Loucy (cell line): ENCODE measurements around the gene PLA2G2F.

Experiments used
- H2AFZ ChIP-seq: fragments of 200-600 bp; sonication (generic); 2 replicates; pipeline ENCODE4 v1.6.0; 2016; ENCODE audit warnings: antibody characterized with exemption, mild to moderate bottlenecking, low read length, moderate library complexity
- H3F3A ChIP-seq: fragments of 200-600 bp; 2 replicates; pipeline ENCODE4 v1.6.0; 2016; ENCODE audit warnings: antibody characterized with exemption, low read depth, mild to moderate bottlenecking
- H3K27me3 ChIP-seq: fragments of 200-600 bp; sonication (generic); 2 replicates; pipeline ENCODE4 v1.6.1; 2014; ENCODE audit warnings: low read length, mild to moderate bottlenecking; ENCODE audit not compliant: insufficient read depth, poor library complexity, severe bottlenecking
- H3K36me3 ChIP-seq: fragments of 200-600 bp; sonication (generic); 2 replicates; pipeline ENCODE4 v1.6.1; 2016; ENCODE audit warnings: low read length; ENCODE audit not compliant: insufficient read depth
- H3K4me1 ChIP-seq: fragments of 200-600 bp; sonication (generic); 2 replicates; pipeline ENCODE4 v1.5.1; 2014; ENCODE audit warnings: low read length, mild to moderate bottlenecking; ENCODE audit not compliant: insufficient read depth, poor library complexity, severe bottlenecking
- H3K4me2 ChIP-seq: fragments of 200-600 bp; sonication (generic); 2 replicates; pipeline ENCODE4 v1.6.0; 2014; ENCODE audit warnings: antibody characterized with exemption, low read length, low read depth, mild to moderate bottlenecking; ENCODE audit not compliant: poor library complexity, severe bottlenecking
- H3K4me3 ChIP-seq: fragments of 200-600 bp; sonication (generic); 2 replicates; pipeline ENCODE4 v1.5.1; 2014; ENCODE audit warnings: low read length, mild to moderate bottlenecking, mixed read lengths; ENCODE audit not compliant: poor library complexity, severe bottlenecking
- H3K79me2 ChIP-seq: fragments of 200-600 bp; sonication (generic); 2 replicates; pipeline ENCODE4 v1.6.1; 2014; ENCODE audit warnings: low read length; ENCODE audit not compliant: insufficient read depth
- H3K9ac ChIP-seq: fragments of 200-600 bp; sonication (generic); 2 replicates; pipeline ENCODE4 v1.6.0; 2014; ENCODE audit warnings: mild to moderate bottlenecking, low read depth, low read length, moderate library complexity; ENCODE audit not compliant: poor library complexity, severe bottlenecking
- H3K9me2 ChIP-seq: fragments of 200-600 bp; sonication (generic); replicated peaks from 2 replicates; pipeline ENCODE4 v1.6.1; 2016; ENCODE audit warnings: low read depth, low read length, mixed read lengths
- H3K9me3 ChIP-seq: fragments of 200-600 bp; sonication (generic); 2 replicates; pipeline ENCODE4 v1.6.1; 2014; ENCODE audit warnings: mild to moderate bottlenecking, antibody characterized with exemption, low read length, low read depth; ENCODE audit not compliant: insufficient read depth
- H4K20me1 ChIP-seq: fragments of 200-600 bp; sonication (generic); 2 replicates; pipeline ENCODE4 v1.6.0; 2014; ENCODE audit warnings: antibody characterized with exemption, low read length, mild to moderate bottlenecking; ENCODE audit not compliant: insufficient read depth, poor library complexity, severe bottlenecking
- CTCF ChIP-seq: fragments of 200-600 bp; sonication (generic); conservative IDR thresholded peaks from 2 replicates; pipeline ENCODE4 v1.5.1; 2014; ENCODE audit warnings: mild to moderate bottlenecking, antibody characterized with exemption, low read length
- EZH2phosphoT487 ChIP-seq: fragments of 200-600 bp; IDR thresholded peaks from 2 replicates; pipeline ENCODE4 v1.6.1; 2018; ENCODE audit warnings: antibody characterized with exemption, mild to moderate bottlenecking, moderate library complexity, borderline replicate concordance

The PLA2G2F gene

GRCh38 chr1:20137604-20138003, 1.5 kb upstream of the PLA2G2F start:
- Histone ChIP-seq H3K27me3 (no peaks in the 10 kb centered on the region), H4K20me1 (no peaks in the 10 kb centered on the region), H2AFZ (no peak overlapping the region), H3F3A (no peaks in the 10 kb centered on the region), H3K79me2 (no peaks in the 10 kb centered on the region), H3K9me3 (no peaks in the 10 kb centered on the region), H3K4me3 (no peak overlapping the region), H3K9me2 (no peaks in the 10 kb centered on the region), H3K4me1 (no peaks in the 10 kb centered on the region), H3K36me3 (no peaks in the 10 kb centered on the region), H3K4me2 (no peak overlapping the region), H3K9ac (no peak overlapping the region)
- no peak for TF ChIP-seq CTCF
- no peak for TF ChIP-seq EZH2phosphoT487

DNA sequence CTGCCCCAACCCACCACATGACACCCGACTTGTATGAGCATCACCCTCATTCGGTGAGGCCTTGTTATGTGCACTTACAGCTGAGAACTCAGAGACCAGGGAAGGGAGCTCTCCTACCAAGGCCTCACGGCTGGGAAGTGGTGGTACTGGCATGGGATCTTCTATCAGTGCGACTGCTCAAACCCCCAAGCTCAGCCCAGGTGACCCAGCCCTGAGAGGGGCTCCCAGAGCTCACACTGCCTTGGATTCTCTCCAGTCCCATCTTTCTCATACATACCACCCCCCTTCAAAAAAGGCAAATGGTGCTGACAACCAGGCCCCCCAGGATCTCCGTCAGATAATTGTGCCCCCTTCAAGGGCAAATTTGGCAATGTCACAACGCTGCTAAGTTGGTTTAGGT, 777 bp upstream of the PLA2G2F start:
- no peaks in the 10 kb centered on the region for H3K9me2 ChIP-seq
- no peak overlapping the region for H2AFZ ChIP-seq
- no peak for TF ChIP-seq EZH2phosphoT487
- no peak for TF ChIP-seq CTCF
- no peak overlapping the region for H3K4me2 ChIP-seq
- no peaks in the 10 kb centered on the region for H3K9me3 ChIP-seq
- H3K4me1 ChIP-seq: no peaks in the 10 kb centered on the region
- H3K4me3 ChIP-seq: no peak overlapping the region
- no peaks in the 10 kb centered on the region for H3K79me2 ChIP-seq
- no peaks in the 10 kb centered on the region for H3K27me3 ChIP-seq
- no peaks in the 10 kb centered on the region for H3F3A ChIP-seq
- no peaks in the 10 kb centered on the region for H4K20me1 ChIP-seq
- H3K9ac ChIP-seq: no peak overlapping the region
- H3K36me3 ChIP-seq: no peaks in the 10 kb centered on the region

- H3K27me3 ChIP-seq: no peaks in the 10 kb centered on the region
Observed at GRCh38 chr1:20139776-20140612, 871 bp downstream of the PLA2G2F start.

More at GRCh38 chr1:20139776-20140612, 871 bp downstream of the PLA2G2F start:
- Histone ChIP-seq H3K4me1 (no peaks in the 10 kb centered on the region), H3K4me2 (no peak overlapping the region), H3K9me3 (no peaks in the 10 kb centered on the region), H3K9me2 (no peaks in the 10 kb centered on the region), H3F3A (no peaks in the 10 kb centered on the region), H4K20me1 (no peaks in the 10 kb centered on the region), H3K36me3 (no peaks in the 10 kb centered on the region), H3K79me2 (no peaks in the 10 kb centered on the region), H3K9ac (no peak overlapping the region), H2AFZ (no peak overlapping the region), H3K4me3 (no peak overlapping the region)
- TF ChIP-seq EZH2phosphoT487: no peak
- no peak for TF ChIP-seq CTCF
